Caco-2 (cell line): ENCODE data around the gene LAT. TPM values are rescaled to one million over a fixed set of nuclear protein-coding genes. Genes with fewer than 3 reads are reported as not detected.

Experiments
- BruUV-seq: library from RNA; stranded (reverse); fragments of 400-500 nt; replicated peaks from 2 replicates; lab custom pipeline; 2021; lab: Mats Ljungman, UMichigan
- CTCF ChIA-PET: fragments of 300-600 bp; sonication (Branson Sonifier 250); formaldehyde crosslinking; loops from one replicate; lab custom pipeline; 2022; ENCODE audit warnings: antibody characterized with exemption; lab: Charles Lee
- POLR2A ChIA-PET: fragments of 300-600 bp; sonication (Branson Sonifier 250); formaldehyde crosslinking; loops from one replicate; lab custom pipeline; 2022; ENCODE audit warnings: antibody characterized with exemption; lab: Charles Lee
- DNase-seq, 2 experiments: peaks; one replicate each; pipeline versions ENCODE4 v3.0.0 to v3.0.0-alpha.2; 2020 to 2022
- H3K27me3 ChIP-seq: replicated peaks from 2 replicates; pipeline ENCODE4 v1.6.0; 2011; ENCODE audit warnings: low read length; ENCODE audit not compliant: control insufficient read depth, insufficient read depth
- H3K36me3 ChIP-seq: 2 replicates; pipeline ENCODE4 v1.5.1; 2011; ENCODE audit warnings: low read length; ENCODE audit not compliant: control insufficient read depth, insufficient read depth
- H3K4me1 ChIP-seq: fragments of 250-450 bp; sonication (Bioruptor Pico); 2 replicates; pipeline ENCODE4 v1.5.1; 2020; ENCODE audit warnings: mild to moderate bottlenecking
- H3K4me3 ChIP-seq: 2 replicates; pipeline ENCODE4 v1.5.1; 2011; ENCODE audit warnings: low read depth, mild to moderate bottlenecking, control low read depth, low read length
- H3K9me3 ChIP-seq: fragments of 250-450 bp; sonication (Bioruptor Pico); 2 replicates; pipeline ENCODE4 v1.5.1; 2020; ENCODE audit warnings: mild to moderate bottlenecking, moderate library complexity
- H3K27ac Mint-ChIP-seq: one replicate; pipeline ENCODE4 v1.8.0; 2022; ENCODE audit warnings: mixed read lengths; ENCODE audit not compliant: unreplicated experiment
- H3K27me3 Mint-ChIP-seq: one replicate; pipeline ENCODE4 v1.8.0; 2022; ENCODE audit warnings: mixed read lengths; ENCODE audit not compliant: insufficient read depth, unreplicated experiment
- H3K36me3 Mint-ChIP-seq: one replicate; pipeline ENCODE4 v1.8.0; 2022; ENCODE audit warnings: mild to moderate bottlenecking, mixed read lengths; ENCODE audit not compliant: insufficient read depth, unreplicated experiment
- H3K4me1 Mint-ChIP-seq: one replicate; pipeline ENCODE4 v1.8.0; 2022; ENCODE audit warnings: low read depth, mixed read lengths; ENCODE audit not compliant: unreplicated experiment
- H3K4me3 Mint-ChIP-seq: one replicate; pipeline ENCODE4 v1.8.0; 2022; ENCODE audit warnings: mild to moderate bottlenecking, moderate library complexity, mixed read lengths; ENCODE audit not compliant: unreplicated experiment
- H3K9me3 Mint-ChIP-seq: one replicate; pipeline ENCODE4 v1.8.0; 2022; ENCODE audit warnings: mixed read lengths; ENCODE audit not compliant: unreplicated experiment
- CTCF ChIP-seq, 2 experiments: fragments of 200-600 bp in 1 of 2; IDR thresholded peaks; 1 replicate in 1 of 2; 2 replicates in 1 of 2; pipeline versions ENCODE4 v1.5.1 to v1.8.0; 2011 to 2022; ENCODE audit warnings: antibody characterized with exemption in 1 of 2, control low read depth in 1 of 2, inconsistent platforms in 1 of 2, low read depth in 1 of 2, low read length in 1 of 2, mild to moderate bottlenecking in 1 of 2, moderate library complexity in 1 of 2; ENCODE audit not compliant: insufficient read depth in 1 of 2, severe bottlenecking in 1 of 2, unreplicated experiment in 1 of 2
- intact Hi-C: fragments of 100-400 bp; cut with micrococcal nuclease; formaldehyde crosslinking; loops from one replicate; pipeline ENCODE4 v1.10.0; 2022; ENCODE audit not compliant: unreplicated experiment
- total RNA-seq: library from RNA; stranded (reverse); gene quantifications from 2 replicates; pipeline ENCODE4 v1.2.3, GENCODE V29; 2022

LAT gene
- total RNA-seq, 1 experiment from 2014 or later = 3.2 TPM

DNA sequence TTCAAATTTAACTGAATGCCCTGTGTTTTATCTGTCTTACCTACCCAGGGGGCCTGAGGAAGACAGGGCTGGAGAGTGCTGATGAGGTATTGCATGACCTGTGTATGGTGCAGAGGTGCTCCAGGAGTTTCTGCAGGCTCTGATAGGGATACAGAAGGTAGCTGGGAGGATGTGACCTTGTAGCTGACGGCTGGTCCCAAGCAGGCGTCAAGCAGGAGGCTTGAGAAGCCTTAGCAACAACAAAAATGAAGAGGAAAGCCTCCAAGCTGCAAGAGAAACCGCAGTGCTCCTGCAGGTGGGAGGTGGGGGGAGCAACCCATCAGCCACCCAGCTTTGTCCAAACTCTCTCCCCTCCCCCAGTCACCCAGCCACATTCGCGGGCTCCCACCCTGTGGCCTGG is 40.4 kb downstream of the LAT start:
- no peaks in the 10 kb centered on the region for H3K9me3 Mint-ChIP-seq
- BruUV-seq = no TSS peak
- H3K27me3 Mint-ChIP-seq = peaks cover 2% of the 10 kb centered on the region
- no peak for TF ChIP-seq CTCF (IDR thresholded peaks at IDR 0.05; ENCODE audit: insufficient read depth in 1 of 2, low read depth in 1 of 2, low read length in 1 of 2, severe bottlenecking in 1 of 2, unreplicated experiment in 1 of 2)
- H3K36me3 ChIP-seq = no peaks in the 10 kb centered on the region
- H3K27ac Mint-ChIP-seq = no peak overlapping the region
- no peaks in the 10 kb centered on the region for H3K36me3 Mint-ChIP-seq
- no peak overlapping the region for H3K4me3 Mint-ChIP-seq
- no peak overlapping the region for H3K4me3 ChIP-seq
- H3K9me3 ChIP-seq = no peaks in the 10 kb centered on the region
- DNase-seq = no peak
- no peaks in the 10 kb centered on the region for H3K27me3 ChIP-seq
- POLR2A ChIA-PET = no interaction called here
- no peaks in the 10 kb centered on the region for H3K4me1 Mint-ChIP-seq
- CTCF ChIA-PET = no interaction called here
- H3K4me1 ChIP-seq = no peaks in the 10 kb centered on the region
- intact Hi-C loops = no loop called here

DNA sequence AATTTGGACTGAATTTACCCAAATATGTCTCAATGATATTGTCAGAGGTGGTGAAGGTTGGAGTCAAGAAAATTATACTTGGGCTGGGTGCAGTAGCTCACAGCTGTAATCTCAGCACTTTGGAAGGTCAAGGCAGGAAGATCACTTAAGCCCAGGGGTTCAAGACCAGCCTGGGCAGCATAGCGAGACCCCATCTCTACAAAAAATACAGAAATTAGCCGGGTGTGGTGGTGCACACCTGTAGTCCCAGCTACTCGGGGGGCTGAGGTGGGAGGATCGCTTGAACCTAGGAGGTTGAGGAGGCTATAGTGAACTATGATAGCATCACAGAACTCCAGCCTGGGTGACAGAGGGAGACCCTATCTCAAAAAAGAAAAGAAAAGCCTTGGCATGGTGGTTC is 40.9 kb downstream of the LAT start:
- H3K9me3 Mint-ChIP-seq = no peaks in the 10 kb centered on the region
- ChIA-PET POLR2A (no interaction called here), CTCF (no interaction called here)
- Histone ChIP-seq H3K4me1 (no peaks in the 10 kb centered on the region), H3K27me3 (no peaks in the 10 kb centered on the region), H3K4me3 (no peak overlapping the region), H3K36me3 (no peaks in the 10 kb centered on the region), H3K9me3 (no peaks in the 10 kb centered on the region)
- H3K36me3 Mint-ChIP-seq = no peaks in the 10 kb centered on the region
- no peak overlapping the region for H3K4me3 Mint-ChIP-seq
- DNase-seq = no peak
- H3K27me3 Mint-ChIP-seq = peaks cover 2% of the 10 kb centered on the region
- no peaks in the 10 kb centered on the region for H3K4me1 Mint-ChIP-seq
- H3K27ac Mint-ChIP-seq = no peak overlapping the region
- intact Hi-C loops = no loop called here
- TF ChIP-seq CTCF (IDR thresholded peaks at IDR 0.05; ENCODE audit: insufficient read depth in 1 of 2, low read depth in 1 of 2, low read length in 1 of 2, severe bottlenecking in 1 of 2, unreplicated experiment in 1 of 2) = no peak
- no TSS peak for BruUV-seq

- H3K27me3 ChIP-seq = no peaks in the 10 kb centered on the region
- intact Hi-C loops = no loop called here
- H3K9me3 ChIP-seq = no peaks in the 10 kb centered on the region
- H3K9me3 Mint-ChIP-seq = no peaks in the 10 kb centered on the region
- peaks cover 2% of the 10 kb centered on the region for H3K27me3 Mint-ChIP-seq
- CTCF ChIA-PET = no interaction called here
- no peak overlapping the region for H3K27ac Mint-ChIP-seq
- no peaks in the 10 kb centered on the region for H3K4me1 Mint-ChIP-seq
- H3K4me1 ChIP-seq = no peaks in the 10 kb centered on the region
- no peak for DNase-seq
- H3K36me3 ChIP-seq = no peaks in the 10 kb centered on the region
- POLR2A ChIA-PET = no interaction called here
- H3K4me3 ChIP-seq = no peak overlapping the region
- BruUV-seq = no TSS peak
- H3K4me3 Mint-ChIP-seq = no peak overlapping the region
- no peaks in the 10 kb centered on the region for H3K36me3 Mint-ChIP-seq
- no peak for TF ChIP-seq CTCF (IDR thresholded peaks at IDR 0.05; ENCODE audit: insufficient read depth in 1 of 2, low read depth in 1 of 2, low read length in 1 of 2, severe bottlenecking in 1 of 2, unreplicated experiment in 1 of 2)
Observed at GRCh38 chr16:29028457-29029167, 43.8 kb downstream of the LAT start.
